ENCODE data around the gene CHST1. TPM values are rescaled to one million over a fixed set of nuclear protein-coding genes. Genes with fewer than 3 reads are reported as not detected.
A peak's percentile ranks its signal among the peaks of the same experiment; 100 is the strongest.

CHST1 gene
- total RNA-seq, 4 donors from 2014 or later = 3.3 to 6.9 (median 3.7) TPM

- H3K36me3 ChIP-seq = no peaks in the 10 kb centered on the region
- 58% methylated on average over 2 of the region's 2 CpGs for WGBS
- no peaks in the 10 kb centered on the region for H3K4me1 ChIP-seq
- peaks cover 0 to 26% (median 0%) of the 10 kb centered on the region in 4 donors for H3K27me3 ChIP-seq
- peaks cover 0 to 9% (median 5%) of the 10 kb centered on the region in 4 donors for H3K9me3 ChIP-seq
- no peak overlapping the region for H3K4me3 ChIP-seq
- intact Hi-C loops (cut with DNase I) = no loop called here
- no peak overlapping the region for H3K27ac ChIP-seq (replicated peaks in 1 of 4)
- TF ChIP-seq CTCF (IDR thresholded peaks at IDR 0.05) = no peak
- no peak for TF ChIP-seq EP300 (IDR thresholded peaks at IDR 0.05)
- no peak for TF ChIP-seq POLR2A (IDR thresholded peaks at IDR 0.05; ENCODE audit: low read depth)
- TF ChIP-seq POLR2AphosphoS5 (IDR thresholded peaks at IDR 0.05) = no peak
- no peak for DNase-seq (ENCODE audit: extremely low spot score)
Observed at GRCh38 chr11:45622861-45623260, 42.6 kb downstream of the CHST1 start.

- no peaks in the 10 kb centered on the region for H3K4me1 ChIP-seq
- DNase-seq (ENCODE audit: extremely low spot score) = peak; percentile 70
- H3K36me3 ChIP-seq = no peaks in the 10 kb centered on the region
- intact Hi-C loops (cut with DNase I) = no loop called here
- WGBS = 80% methylated on average over 2 of the region's 2 CpGs
- no peak overlapping the region for H3K27ac ChIP-seq (replicated peaks in 1 of 4)
- TF ChIP-seq POLR2AphosphoS5 (IDR thresholded peaks at IDR 0.05) = no peak
- no peak for TF ChIP-seq POLR2A (IDR thresholded peaks at IDR 0.05; ENCODE audit: low read depth)
- TF ChIP-seq EP300 (IDR thresholded peaks at IDR 0.05) = no peak
- no peak for TF ChIP-seq CTCF (IDR thresholded peaks at IDR 0.05)
- H3K4me3 ChIP-seq = no peak overlapping the region
- peaks cover 0 to 21% (median 0%) of the 10 kb centered on the region in 4 donors for H3K27me3 ChIP-seq
- H3K9me3 ChIP-seq = peaks cover 0 to 6% (median 3%) of the 10 kb centered on the region in 4 donors
Observed at GRCh38 chr11:45622283-45622682, 43.1 kb downstream of the CHST1 start.

GRCh38 chr11:45621588-45621987 is 43.8 kb downstream of the CHST1 start:
- DNase-seq (ENCODE audit: extremely low spot score) = peak; percentile 55
- H3K9me3 ChIP-seq = peaks cover 0 to 6% (median 3%) of the 10 kb centered on the region in 4 donors
- H3K36me3 ChIP-seq = no peaks in the 10 kb centered on the region
- no peak overlapping the region for H3K27ac ChIP-seq (replicated peaks in 1 of 4)
- peaks cover 0 to 28% (median 0%) of the 10 kb centered on the region in 4 donors for H3K27me3 ChIP-seq
- no peaks in the 10 kb centered on the region for H3K4me1 ChIP-seq
- TF ChIP-seq CTCF (IDR thresholded peaks at IDR 0.05) = no peak
- no peak for TF ChIP-seq POLR2AphosphoS5 (IDR thresholded peaks at IDR 0.05)
- no peak for TF ChIP-seq POLR2A (IDR thresholded peaks at IDR 0.05; ENCODE audit: low read depth)
- no peak for TF ChIP-seq EP300 (IDR thresholded peaks at IDR 0.05)
- intact Hi-C loops (cut with DNase I) = no loop called here
- 56% methylated on average over 1 of the region's 1 CpG for WGBS
- H3K4me3 ChIP-seq = no peak overlapping the region

GRCh38 chr11:45620243-45620642 is 45.2 kb downstream of the CHST1 start:
- peaks cover 0 to 28% (median 0%) of the 10 kb centered on the region in 4 donors for H3K27me3 ChIP-seq
- no peaks in the 10 kb centered on the region for H3K4me1 ChIP-seq
- H3K36me3 ChIP-seq = no peaks in the 10 kb centered on the region
- 94% methylated on average over 3 of the region's 3 CpGs for WGBS
- TF ChIP-seq POLR2A (IDR thresholded peaks at IDR 0.05; ENCODE audit: low read depth) (no peak), POLR2AphosphoS5 (IDR thresholded peaks at IDR 0.05) (no peak), CTCF (IDR thresholded peaks at IDR 0.05) (no peak), EP300 (IDR thresholded peaks at IDR 0.05) (no peak)
- peaks cover 0 to 6% (median 3%) of the 10 kb centered on the region in 4 donors for H3K9me3 ChIP-seq
- DNase-seq (ENCODE audit: extremely low spot score) = peak; percentile 90
- H3K4me3 ChIP-seq = no peak overlapping the region
- H3K27ac ChIP-seq (replicated peaks in 1 of 4) = no peak overlapping the region
- intact Hi-C loops (cut with DNase I) = no loop called here

GRCh38 chr11:45618897-45619296 is 46.5 kb downstream of the CHST1 start:
- Histone ChIP-seq H3K4me3 (no peak overlapping the region), H3K36me3 (no peaks in the 10 kb centered on the region), H3K27ac (replicated peaks in 1 of 4) (no peak overlapping the region), H3K27me3 (peaks cover 0 to 26% (median 0%) of the 10 kb centered on the region in 4 donors), H3K9me3 (peaks cover 0 to 6% (median 3%) of the 10 kb centered on the region in 4 donors), H3K4me1 (no peaks in the 10 kb centered on the region)
- peak; percentile 72 for DNase-seq (ENCODE audit: extremely low spot score)
- TF ChIP-seq POLR2A (IDR thresholded peaks at IDR 0.05; ENCODE audit: low read depth) (no peak), POLR2AphosphoS5 (IDR thresholded peaks at IDR 0.05) (no peak), CTCF (IDR thresholded peaks at IDR 0.05) (no peak), EP300 (IDR thresholded peaks at IDR 0.05) (no peak)
- intact Hi-C loops (cut with DNase I) = no loop called here

All from esophagus muscularis mucosa (tissue), 4 donors.